H1 (cell line): ENCODE results near the gene PLCB1. TPM values are rescaled to one million over a fixed set of nuclear protein-coding genes. Genes with fewer than 3 reads are reported as not detected.

Experiments used
- SUZ12 ChIP-seq: fragments of 200-600 bp; sonication (generic); IDR thresholded peaks from 2 replicates; pipeline ENCODE4 v1.6.1; 2012; ENCODE audit warnings: mild to moderate bottlenecking, inconsistent platforms, low read length, moderate library complexity, mixed read lengths
- USF2 ChIP-seq: IDR thresholded peaks from 2 replicates; pipeline ENCODE4 v1.6.1; 2011; ENCODE audit warnings: low read length, improper control_type of control experiment
- polyA plus RNA-seq, 7 experiments: library from polyadenylated mRNA; depleted of rRNA in 3 of 7; stranded (reverse) in 5 of 7; unstranded in 2 of 7; fragments of >200 nt in 5 of 7; fragments of 200-250 nt in 2 of 7; gene quantifications; 1 replicate in 5 of 7; 2 replicates in 1 of 7; 4 replicates in 1 of 7; pipeline versions ENCODE4 v1.2.1 to v1.2.3, GENCODE V29; 2011 to 2013; ENCODE audit warnings: missing spikeins in 2 of 7, mixed read lengths in 2 of 7
- total RNA-seq: library from RNA; stranded (reverse); fragmentation: NEBNext Ultra II Directional; extraction: Animal tissue kit (Norgen Biotek cat#: 25700); gene quantifications from 2 replicates; pipeline ENCODE4 v1.2.1, GENCODE V29; 2021

Gene PLCB1
- total and polyA plus RNA-seq, 2 of the 8 experiments (the other 6 are each of a cell fraction or from before 2014, with no cell fraction given) = 2.6 to 9.1 TPM

- TF ChIP-seq SUZ12 = no peak
- no peak for TF ChIP-seq USF2
These were observed 449.5 kb downstream of the PLCB1 start (continued) for GRCh38 chr20:8581446-8582183.
